HAP-1 (cell line): ENCODE data around the gene LMO2.

Experiments
- DNase-seq, 2 experiments: peaks; one replicate each; pipeline ENCODE4 v3.0.0-alpha.2; 2016 to 2020; ENCODE audit warnings: low spot score in 2 of 2
- H3K27me3 ChIP-seq: fragments of 250-450 bp; sonication (Bioruptor Pico); 2 replicates; pipeline ENCODE4 v1.5.1; 2020; ENCODE audit warnings: low read depth, mild to moderate bottlenecking, moderate library complexity
- H3K36me3 ChIP-seq: fragments of 250-450 bp; sonication (Bioruptor Pico); replicated peaks from 2 replicates; pipeline ENCODE4 v1.5.1; 2020; ENCODE audit warnings: mild to moderate bottlenecking
- H3K4me1 ChIP-seq: fragments of 250-450 bp; sonication (Bioruptor Pico); 2 replicates; pipeline ENCODE4 v1.5.1; 2020; ENCODE audit warnings: mild to moderate bottlenecking
- H3K4me3 ChIP-seq: fragments of 250-450 bp; sonication (Bioruptor Pico); 2 replicates; pipeline ENCODE4 v1.5.1; 2020; ENCODE audit warnings: mild to moderate bottlenecking, moderate library complexity
- H3K9me3 ChIP-seq: fragments of 250-450 bp; sonication (Bioruptor Pico); 2 replicates; pipeline ENCODE4 v1.5.1; 2020; ENCODE audit warnings: mild to moderate bottlenecking, moderate library complexity
- in situ Hi-C: fragments of 300-500 bp; cut with MboI; formaldehyde crosslinking; loops from 3 replicates; pipeline ENCODE4 v1.14.3; 2020; ENCODE audit warnings: low sequenced_read_pairs, inconsistent platforms, mixed read lengths

Gene LMO2

GRCh38 chr11:33909150-33909549, 17.3 kb upstream of the LMO2 start:
- no peak for DNase-seq
- in situ Hi-C loops, result no loop called here
- Histone ChIP-seq H3K36me3 (no peaks in the 10 kb centered on the region), H3K27me3 (peaks cover 3% of the 10 kb centered on the region; the same call in 1 of the 2 replicates), H3K4me3 (no peak overlapping the region), H3K4me1 (peaks cover 2% of the 10 kb centered on the region; the same call in 1 of the 2 replicates), H3K9me3 (no peaks in the 10 kb centered on the region)

DNA sequence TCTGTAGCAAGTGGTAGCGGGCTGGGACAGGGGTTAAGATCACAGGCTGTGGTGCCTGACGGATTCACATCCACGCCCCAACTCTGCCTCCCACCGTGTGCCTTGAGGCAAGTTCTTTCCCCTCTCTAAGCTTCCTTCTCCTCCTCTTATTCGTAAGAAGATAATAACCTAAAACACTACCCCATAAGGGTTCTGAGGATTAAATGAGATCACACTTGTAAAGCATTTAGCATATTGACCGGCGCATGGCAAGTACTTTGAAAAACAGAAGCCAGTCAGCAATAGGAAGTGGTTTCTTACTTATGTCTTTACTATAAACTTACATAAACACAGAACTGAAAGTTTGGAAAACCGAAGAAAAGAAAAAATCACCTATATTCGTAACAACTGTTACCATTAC, 15.5 kb upstream of the LMO2 start:
- Histone ChIP-seq H3K36me3 (no peaks in the 10 kb centered on the region), H3K4me1 (peaks cover 2% of the 10 kb centered on the region; the same call in 1 of the 2 replicates), H3K9me3 (no peaks in the 10 kb centered on the region), H3K4me3 (no peak overlapping the region), H3K27me3 (peaks cover 3% of the 10 kb centered on the region; the same call in 1 of the 2 replicates)
- no peak for DNase-seq
- in situ Hi-C loops, result no loop called here

DNA sequence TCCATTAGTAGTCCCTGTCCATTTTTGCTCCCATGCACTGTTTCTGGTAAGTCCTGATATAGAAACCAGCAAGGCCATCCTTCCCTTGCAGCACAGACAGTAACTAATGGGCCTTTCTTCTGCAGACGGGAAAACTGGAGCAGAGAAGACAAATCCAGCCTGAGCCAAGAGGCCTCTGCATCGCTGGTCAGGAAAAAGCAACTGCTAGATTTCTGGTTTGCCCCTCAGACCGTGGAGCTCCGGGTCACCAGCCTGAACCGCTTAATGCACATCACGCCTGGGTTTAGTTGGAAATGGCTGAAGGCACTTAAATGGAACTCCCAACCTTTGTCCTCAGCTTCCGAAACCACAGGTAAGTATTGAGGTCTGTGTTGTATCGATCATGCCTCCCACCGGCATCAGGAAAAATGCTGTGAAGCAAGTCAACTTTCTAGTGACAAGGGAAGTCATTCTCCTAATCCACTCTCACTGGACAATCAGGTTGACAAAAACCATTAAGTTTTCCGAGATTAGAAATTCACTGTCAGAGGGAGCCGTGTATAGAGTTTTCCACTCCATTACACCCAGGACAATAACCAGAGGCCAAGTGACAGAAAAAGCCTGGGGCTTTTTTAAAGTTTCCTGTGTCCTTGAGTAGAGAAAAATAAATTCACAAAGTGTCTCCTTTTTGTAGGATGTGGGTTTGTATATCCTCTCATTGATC, 14.8 kb upstream of the LMO2 start:
- Histone ChIP-seq H3K36me3 (no peaks in the 10 kb centered on the region), H3K9me3 (no peaks in the 10 kb centered on the region), H3K27me3 (peaks cover 3% of the 10 kb centered on the region; the same call in 1 of the 2 replicates), H3K4me3 (no peak overlapping the region), H3K4me1 (peaks cover 2% of the 10 kb centered on the region; the same call in 1 of the 2 replicates)
- in situ Hi-C loops, result no loop called here
- DNase-seq, result no peak

- H3K9me3 ChIP-seq, result no peaks in the 10 kb centered on the region
- H3K4me3 ChIP-seq, result no peak overlapping the region
- H3K27me3 ChIP-seq, result peaks cover 3% of the 10 kb centered on the region; the same call in 1 of the 2 replicates
- no peak for DNase-seq
- no peaks in the 10 kb centered on the region for H3K36me3 ChIP-seq
- in situ Hi-C loops, result no loop called here
- H3K4me1 ChIP-seq, result peaks cover 2% of the 10 kb centered on the region; the same call in 1 of the 2 replicates
Measured at GRCh38 chr11:33904102-33904501, 12.2 kb upstream of the LMO2 start.

- no peak for DNase-seq
- Histone ChIP-seq H3K36me3 (no peaks in the 10 kb centered on the region), H3K4me3 (no peak overlapping the region), H3K27me3 (no peaks in the 10 kb centered on the region), H3K4me1 (no peaks in the 10 kb centered on the region), H3K9me3 (no peaks in the 10 kb centered on the region)
- in situ Hi-C loops, result no loop called here
Measured at GRCh38 chr11:33900159-33900840, 8.4 kb upstream of the LMO2 start.

- in situ Hi-C loops, result no loop called here
- no peaks in the 10 kb centered on the region for H3K4me1 ChIP-seq
- no peaks in the 10 kb centered on the region for H3K9me3 ChIP-seq
- no peaks in the 10 kb centered on the region for H3K36me3 ChIP-seq
- H3K27me3 ChIP-seq, result no peaks in the 10 kb centered on the region
- DNase-seq, result no peak
- no peak overlapping the region for H3K4me3 ChIP-seq
Measured at GRCh38 chr11:33899400-33900037, 7.6 kb upstream of the LMO2 start.

GRCh38 chr11:33898957-33899356, 7.1 kb upstream of the LMO2 start:
- DNase-seq, result no peak
- no peaks in the 10 kb centered on the region for H3K36me3 ChIP-seq
- H3K4me3 ChIP-seq, result no peak overlapping the region
- H3K4me1 ChIP-seq, result no peaks in the 10 kb centered on the region
- H3K27me3 ChIP-seq, result no peaks in the 10 kb centered on the region
- in situ Hi-C loops, result no loop called here
- no peaks in the 10 kb centered on the region for H3K9me3 ChIP-seq

- Histone ChIP-seq H3K4me1 (no peaks in the 10 kb centered on the region), H3K9me3 (no peaks in the 10 kb centered on the region), H3K4me3 (no peak overlapping the region), H3K36me3 (no peaks in the 10 kb centered on the region), H3K27me3 (no peaks in the 10 kb centered on the region)
- no peak for DNase-seq
- in situ Hi-C loops, result no loop called here
Measured at GRCh38 chr11:33897761-33898375, 6.0 kb upstream of the LMO2 start.

- H3K4me1 ChIP-seq, result no peaks in the 10 kb centered on the region
- no peaks in the 10 kb centered on the region for H3K9me3 ChIP-seq
- H3K4me3 ChIP-seq, result no peak overlapping the region
- in situ Hi-C loops, result no loop called here
- H3K27me3 ChIP-seq, result no peaks in the 10 kb centered on the region
- no peaks in the 10 kb centered on the region for H3K36me3 ChIP-seq
- DNase-seq, result no peak
Measured at GRCh38 chr11:33896911-33897310, 5.0 kb upstream of the LMO2 start.

DNA sequence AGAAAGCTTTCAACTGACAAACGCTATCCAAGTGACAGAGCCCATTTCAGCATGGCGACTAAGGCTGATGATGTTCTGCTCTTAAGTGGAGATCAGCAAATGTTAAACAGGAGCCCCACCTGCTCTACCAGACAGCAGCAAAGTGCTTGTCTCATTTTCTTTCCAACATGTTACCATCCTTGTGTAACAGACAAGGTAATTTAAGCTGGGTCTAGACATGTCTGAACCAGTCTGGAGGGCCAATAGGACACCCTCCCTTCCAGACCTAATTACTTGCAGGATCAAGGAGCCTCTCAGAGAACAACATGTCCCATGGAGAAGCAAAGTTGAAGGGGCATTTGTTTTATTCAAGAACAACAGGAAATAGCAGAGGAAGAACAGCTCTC, 3.9 kb upstream of the LMO2 start:
- H3K36me3 ChIP-seq, result no peaks in the 10 kb centered on the region
- no peaks in the 10 kb centered on the region for H3K4me1 ChIP-seq
- in situ Hi-C loops, result no loop called here
- no peaks in the 10 kb centered on the region for H3K9me3 ChIP-seq
- no peak overlapping the region for H3K4me3 ChIP-seq
- no peak for DNase-seq
- no peaks in the 10 kb centered on the region for H3K27me3 ChIP-seq

GRCh38 chr11:33894398-33894746, 2.5 kb upstream of the LMO2 start:
- Histone ChIP-seq H3K4me1 (no peaks in the 10 kb centered on the region), H3K9me3 (no peaks in the 10 kb centered on the region), H3K36me3 (no peaks in the 10 kb centered on the region), H3K4me3 (no peak overlapping the region), H3K27me3 (0 out of 2 replicates have a peak, but pooled peaks cover 2% of the 10 kb centered on the region)
- DNase-seq, result no peak
- in situ Hi-C loops, result no loop called here

- in situ Hi-C loops, result no loop called here
- no peaks in the 10 kb centered on the region for H3K36me3 ChIP-seq
- 0 out of 2 replicates have a peak, but pooled peaks cover 2% of the 10 kb centered on the region for H3K27me3 ChIP-seq
- no peak overlapping the region for H3K4me3 ChIP-seq
- no peaks in the 10 kb centered on the region for H3K9me3 ChIP-seq
- no peak for DNase-seq
- H3K4me1 ChIP-seq, result no peaks in the 10 kb centered on the region
Measured at GRCh38 chr11:33893711-33894397, 2.0 kb upstream of the LMO2 start.

DNA sequence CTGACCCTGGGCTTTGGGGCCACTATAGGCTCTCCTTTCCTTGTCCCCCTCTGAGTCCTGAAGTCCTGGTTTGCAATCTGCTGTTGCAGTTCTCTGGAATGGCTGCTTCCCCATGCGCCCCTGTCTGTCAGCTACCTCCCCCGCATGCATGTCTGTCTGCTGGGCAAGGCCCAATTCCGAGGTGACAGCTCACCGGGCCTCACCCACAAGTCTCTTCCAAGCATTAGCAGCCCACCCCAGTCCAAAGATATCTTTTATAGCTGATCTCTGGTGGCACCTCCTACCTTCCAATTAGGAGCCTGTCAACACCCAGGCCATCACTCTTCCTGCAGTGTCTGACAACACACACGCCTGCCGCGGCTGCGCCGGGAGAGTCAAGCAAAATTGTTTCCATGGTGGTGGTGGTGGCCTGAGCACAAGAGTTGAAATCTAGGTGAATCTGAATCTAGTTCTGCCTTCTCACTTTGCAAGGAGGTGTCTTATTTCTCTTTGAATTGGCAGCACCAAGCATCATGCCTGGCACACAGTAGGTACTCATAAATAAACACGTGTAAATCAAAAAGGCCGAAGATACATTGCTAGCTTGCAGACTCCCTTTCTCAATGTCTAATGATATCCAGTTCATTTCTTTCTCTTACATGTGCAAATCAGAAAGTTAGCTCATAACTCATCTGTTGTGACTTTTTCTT, 1.2 kb upstream of the LMO2 start:
- DNase-seq, result no peak
- Histone ChIP-seq H3K9me3 (no peaks in the 10 kb centered on the region), H3K4me1 (no peaks in the 10 kb centered on the region), H3K36me3 (no peaks in the 10 kb centered on the region), H3K27me3 (0 out of 2 replicates have a peak, but pooled peaks cover 2% of the 10 kb centered on the region), H3K4me3 (no peak overlapping the region)
- in situ Hi-C loops, result no loop called here
